GM18511 (cell line): ENCODE results near the gene KCNK7.
A peak's percentile ranks its signal among the peaks of the same experiment; 100 is the strongest.
"Not testable (repeated sequence)": the region's sequence is repeated elsewhere in the genome, so short reads cannot be mapped to it uniquely, and the experiment has no call there.

Source experiments
- ATAC-seq: cut with Tn5 transposase; IDR thresholded peaks from one replicate; pipeline ENCODE4 v1.9.1; 2021; ENCODE audit warnings: mild to moderate bottlenecking, moderate library complexity; ENCODE audit not compliant: unreplicated experiment

The KCNK7 gene

DNA sequence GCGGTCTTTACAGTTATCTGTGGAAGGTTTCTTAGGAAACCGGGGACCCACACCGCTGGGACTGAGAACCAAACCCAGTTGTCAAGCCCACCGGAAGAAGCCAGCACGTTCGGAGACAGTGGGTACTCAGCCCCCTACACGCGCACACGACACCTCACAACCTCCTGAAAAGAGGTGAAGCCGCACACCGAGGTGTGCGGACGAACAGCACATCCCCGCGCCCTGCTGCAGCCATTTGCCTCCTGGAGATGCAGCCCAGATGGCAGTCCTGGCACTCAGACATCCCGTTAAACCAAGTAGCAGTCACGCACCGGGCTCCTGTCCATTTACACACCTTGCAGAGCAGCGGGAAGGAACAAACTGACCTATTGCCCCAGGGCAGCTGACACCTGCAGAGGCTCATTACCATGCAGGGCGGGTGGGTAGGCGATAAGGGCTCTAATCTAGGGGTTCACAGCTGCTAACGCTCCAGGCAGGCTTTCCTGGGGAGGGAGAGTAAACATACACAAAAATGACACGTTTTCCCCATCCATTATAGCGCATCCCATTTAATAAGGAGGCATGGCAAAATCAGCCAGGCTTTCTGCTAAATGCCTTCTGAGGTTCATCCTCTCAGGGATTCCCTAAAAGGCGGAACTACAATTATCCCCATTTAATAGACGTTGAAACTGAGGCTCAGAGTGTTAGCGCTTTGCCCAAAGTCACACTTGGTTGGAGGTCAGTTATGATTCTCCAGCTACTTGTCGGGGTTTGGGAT is 20.6 kb downstream of the KCNK7 start:
- ATAC-seq: no peak

DNA sequence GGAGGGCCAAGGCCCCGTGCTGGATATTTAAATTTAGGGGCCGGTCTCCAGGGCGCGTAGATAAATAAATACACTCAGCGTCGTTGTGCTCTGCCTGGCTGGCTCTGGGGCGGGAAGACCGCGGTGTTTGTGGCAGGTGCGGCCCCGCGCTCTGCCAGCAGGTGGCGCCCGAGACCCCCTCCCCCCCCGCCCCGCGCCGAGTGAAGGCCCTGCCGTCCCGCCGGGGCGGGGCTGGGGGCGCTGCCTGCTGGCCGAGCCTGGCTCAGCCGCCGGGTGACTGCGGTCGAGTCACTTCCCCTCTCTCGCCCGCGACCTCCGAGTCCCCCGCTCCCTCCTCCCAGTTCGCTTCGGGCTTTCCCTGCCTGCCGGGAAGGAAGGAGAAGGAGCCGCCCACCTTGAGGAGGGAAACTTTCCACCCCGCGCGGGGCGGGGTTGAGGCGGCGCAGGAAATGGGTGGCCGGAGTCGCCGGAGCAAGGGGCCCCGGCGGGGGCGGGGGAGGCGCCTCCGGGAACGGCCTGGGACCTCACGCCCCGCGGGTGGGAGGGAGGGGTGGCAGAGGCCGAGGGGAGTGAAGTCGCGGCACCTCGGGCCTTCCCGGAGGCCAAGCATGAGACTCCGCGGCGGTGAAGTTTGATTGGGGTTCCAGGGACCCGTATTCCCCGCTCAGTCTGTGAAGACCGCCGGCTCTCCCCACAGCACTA is 21.3 kb downstream of the KCNK7 start:
- ATAC-seq: peak; percentile 31

- ATAC-seq: no peak
Observed at GRCh38 chr11:65573391-65574079, 22.1 kb downstream of the KCNK7 start.

DNA sequence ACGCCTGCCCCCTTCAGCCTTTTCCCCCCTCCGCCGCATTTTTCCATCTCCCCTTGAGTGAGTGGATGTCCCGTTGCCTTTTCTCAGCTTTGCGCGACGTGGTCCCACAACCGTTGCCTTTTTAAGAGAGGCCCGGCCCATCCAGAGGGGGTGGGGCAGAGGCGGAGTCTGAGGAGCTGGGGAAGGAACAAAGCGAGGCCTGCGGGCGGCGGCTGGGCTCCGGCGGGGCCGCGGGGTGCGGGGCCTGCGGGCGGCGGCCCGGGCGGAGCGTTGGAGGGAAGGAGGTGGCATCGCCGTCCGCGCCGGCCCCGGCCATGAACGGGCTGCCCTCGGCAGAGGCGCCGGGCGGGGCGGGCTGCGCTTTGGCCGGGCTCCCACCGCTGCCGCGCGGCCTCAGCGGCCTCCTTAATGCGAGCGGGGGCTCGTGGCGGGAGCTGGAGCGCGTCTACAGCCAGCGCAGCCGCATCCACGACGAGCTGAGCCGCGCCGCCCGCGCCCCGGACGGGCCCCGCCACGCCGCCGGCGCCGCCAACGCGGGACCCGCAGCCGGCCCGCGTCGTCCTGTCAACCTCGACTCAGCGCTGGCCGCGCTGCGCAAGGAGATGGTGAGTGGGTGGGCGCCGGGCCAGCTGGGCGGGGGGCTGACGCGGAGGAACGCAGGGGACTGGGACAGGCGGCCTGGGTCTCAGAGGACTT is 23.1 kb downstream of the KCNK7 start, which contains the start of gene FAM89B:
FAM89B (plus strand) TSS at position 183 of the 696 bp plus-strand sequence; CDS start at position 315, 132 bp downstream.
- no peak for ATAC-seq

- ATAC-seq: no peak
Observed at GRCh38 chr11:65571940-65572339, 23.7 kb downstream of the KCNK7 start.

GRCh38 chr11:65571420-65571819 is 24.2 kb downstream of the KCNK7 start:
- ATAC-seq: no peak

DNA sequence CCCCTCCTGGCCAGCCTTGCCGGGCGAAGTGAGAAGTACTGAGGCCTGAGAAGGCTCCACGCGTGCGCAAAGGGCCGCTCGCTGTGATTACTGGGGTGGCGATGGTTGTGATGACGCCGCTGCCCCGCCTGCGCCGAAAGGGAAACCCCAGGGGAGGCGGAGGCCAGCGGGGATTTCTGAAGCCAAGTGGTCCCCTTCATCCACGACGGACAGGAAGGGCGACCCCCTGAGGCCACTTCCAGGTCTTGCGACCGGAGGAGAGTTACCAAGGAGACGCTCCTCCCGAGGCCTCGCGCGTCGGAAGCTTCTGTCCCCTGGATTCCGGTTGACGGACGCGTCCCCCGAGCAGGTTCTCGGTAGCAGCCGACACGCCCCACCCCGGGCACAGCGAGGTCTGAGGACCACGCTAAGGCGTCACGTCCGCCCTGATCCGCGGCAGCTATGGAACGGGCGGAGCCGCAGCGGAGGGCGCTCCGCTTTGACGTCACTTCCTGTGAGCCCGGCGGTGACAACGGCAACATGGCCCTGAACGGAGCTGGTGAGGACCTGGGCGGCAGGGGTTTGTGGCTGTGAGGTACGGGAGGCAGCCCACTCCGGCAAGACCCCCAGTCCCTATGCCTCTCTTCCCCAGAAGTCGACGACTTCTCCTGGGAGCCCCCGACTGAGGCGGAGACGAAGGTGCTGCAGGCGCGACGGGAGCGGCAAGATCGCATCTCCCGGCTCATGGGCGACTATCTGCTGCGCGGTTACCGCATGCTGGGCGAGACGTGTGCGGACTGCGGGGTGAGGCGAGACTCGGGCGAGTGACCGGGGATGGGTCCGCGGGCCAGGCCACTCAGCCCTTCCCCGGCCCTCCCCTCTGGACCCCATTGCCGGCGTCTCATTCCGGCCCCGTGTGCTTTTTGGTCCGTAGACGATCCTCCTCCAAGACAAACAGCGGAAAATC is 25.4 kb downstream of the KCNK7 start, which contains the start of gene ZNRD2:
ZNRD2 (plus strand) TSS at position 505 of the 946 bp plus-strand sequence; CDS start at position 520, 15 bp downstream.
- peak; percentile 72 for ATAC-seq

DNA sequence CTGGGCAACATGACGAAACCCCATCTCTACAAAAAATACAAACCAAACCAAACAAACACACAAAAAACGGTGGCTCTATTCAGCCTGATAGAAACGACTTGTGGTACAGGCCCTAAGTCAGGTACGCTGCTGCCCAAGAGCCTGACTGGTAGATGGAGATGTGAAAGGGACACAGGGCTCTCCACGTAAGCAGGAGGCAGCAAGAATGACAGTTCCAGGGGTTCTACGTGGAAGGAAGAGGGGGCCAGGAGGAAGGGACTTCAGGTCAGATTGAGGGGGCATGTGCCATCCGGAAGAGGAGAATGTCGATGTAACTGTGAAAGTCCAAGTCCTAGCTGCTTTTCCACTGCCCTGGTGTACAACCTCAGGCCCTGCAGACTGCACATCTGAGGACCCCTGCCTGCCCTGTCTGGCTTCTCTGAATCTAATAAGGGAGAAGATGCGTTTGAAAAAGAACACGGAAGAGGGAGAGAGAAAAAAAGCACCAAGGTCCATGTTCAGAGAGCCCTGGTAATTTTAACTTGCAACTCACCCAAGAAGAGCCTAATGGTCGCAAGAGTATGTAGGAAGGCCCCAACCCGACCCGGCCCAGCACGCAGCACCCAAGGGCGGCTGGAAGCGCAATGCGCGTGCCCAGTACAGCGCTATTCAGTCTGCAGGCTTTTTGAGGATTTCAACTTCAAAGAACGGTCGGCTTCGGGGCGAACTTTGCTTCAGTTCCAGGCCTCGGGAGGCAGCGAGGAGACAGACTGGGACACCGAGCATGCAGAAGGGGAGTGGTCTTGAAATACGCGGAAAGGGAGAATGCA is 26.2 kb downstream of the KCNK7 start:
- ATAC-seq: peak; percentile 12

- no peak for ATAC-seq
Observed at GRCh38 chr11:65565624-65566453, 29.8 kb downstream of the KCNK7 start.

- not testable (repeated sequence) for ATAC-seq
Observed at GRCh38 chr11:65564879-65565559, 30.6 kb downstream of the KCNK7 start.

DNA sequence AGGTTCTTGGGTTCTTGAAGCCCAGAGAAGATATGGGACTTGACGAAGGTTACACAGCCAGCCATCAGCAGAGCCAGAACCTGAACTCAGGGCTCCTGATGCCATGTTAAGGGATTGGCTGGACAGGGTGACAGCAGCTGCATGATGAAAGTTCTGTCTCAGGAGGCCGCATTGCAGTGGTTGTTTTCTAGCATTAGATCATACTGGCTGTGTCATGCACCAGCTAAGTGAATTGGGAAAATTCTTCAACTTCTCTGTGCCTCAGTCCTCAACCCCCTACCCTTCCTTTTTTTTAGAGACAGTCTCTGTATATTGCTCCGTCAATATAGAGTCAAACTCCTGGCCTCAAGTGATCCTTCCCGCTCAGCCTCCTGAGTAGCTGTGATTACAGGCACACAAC is 32.0 kb downstream of the KCNK7 start:
- ATAC-seq: no peak

DNA sequence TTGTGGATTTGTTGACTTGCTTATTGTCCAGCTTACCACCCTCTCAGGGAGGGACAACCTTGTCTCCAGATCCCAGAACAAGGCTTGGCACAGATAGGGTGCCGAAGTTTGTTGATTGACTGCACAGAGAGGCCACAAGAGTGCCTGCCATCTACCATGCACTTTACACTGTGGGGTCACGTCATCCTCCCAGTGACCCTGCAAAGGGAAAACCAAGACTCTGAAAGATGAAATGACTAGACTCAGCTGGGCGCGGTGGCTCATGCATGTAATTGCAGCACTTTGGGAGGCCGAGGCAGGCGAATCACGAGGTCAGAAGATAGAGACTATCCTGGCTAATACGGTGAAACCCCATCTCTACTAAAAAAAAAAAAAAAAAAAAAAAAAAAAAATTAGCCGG is 32.8 kb downstream of the KCNK7 start:
- ATAC-seq: no peak

DNA sequence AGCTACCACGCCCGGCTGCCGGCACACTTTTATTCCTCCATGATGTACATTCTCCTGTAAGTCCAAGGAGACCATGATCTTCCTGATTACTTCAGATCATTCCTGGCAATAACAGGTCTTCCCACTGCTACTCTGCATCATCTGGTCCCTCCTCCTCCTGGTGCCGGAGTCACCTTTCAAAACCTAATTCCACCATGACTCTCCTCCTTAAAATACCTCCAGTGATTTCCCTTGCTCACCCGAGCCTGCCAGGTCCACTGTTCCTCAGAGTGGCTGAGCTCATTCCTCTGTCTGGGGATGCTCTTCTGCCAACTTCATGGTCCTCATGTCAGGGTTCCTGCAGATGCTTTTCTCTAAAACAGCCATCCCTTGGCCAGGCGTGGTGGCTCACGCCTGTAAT is 33.6 kb downstream of the KCNK7 start:
- no peak for ATAC-seq

- ATAC-seq: no peak
Observed at GRCh38 chr11:65560555-65561418, 34.8 kb downstream of the KCNK7 start.

GRCh38 chr11:65559951-65560537 is 35.6 kb downstream of the KCNK7 start:
- no peak for ATAC-seq

- ATAC-seq: no peak
Observed at GRCh38 chr11:65559535-65559934, 36.1 kb downstream of the KCNK7 start.
